Hypothalamus (tissue), 51 donors: ENCODE data around the gene NR5A1.

Experiments
- DNase-seq, 51 donors: peaks; one replicate each; lab custom pipeline; 2025; lab: John Stamatoyannopoulos, UW

NR5A1 gene

DNA sequence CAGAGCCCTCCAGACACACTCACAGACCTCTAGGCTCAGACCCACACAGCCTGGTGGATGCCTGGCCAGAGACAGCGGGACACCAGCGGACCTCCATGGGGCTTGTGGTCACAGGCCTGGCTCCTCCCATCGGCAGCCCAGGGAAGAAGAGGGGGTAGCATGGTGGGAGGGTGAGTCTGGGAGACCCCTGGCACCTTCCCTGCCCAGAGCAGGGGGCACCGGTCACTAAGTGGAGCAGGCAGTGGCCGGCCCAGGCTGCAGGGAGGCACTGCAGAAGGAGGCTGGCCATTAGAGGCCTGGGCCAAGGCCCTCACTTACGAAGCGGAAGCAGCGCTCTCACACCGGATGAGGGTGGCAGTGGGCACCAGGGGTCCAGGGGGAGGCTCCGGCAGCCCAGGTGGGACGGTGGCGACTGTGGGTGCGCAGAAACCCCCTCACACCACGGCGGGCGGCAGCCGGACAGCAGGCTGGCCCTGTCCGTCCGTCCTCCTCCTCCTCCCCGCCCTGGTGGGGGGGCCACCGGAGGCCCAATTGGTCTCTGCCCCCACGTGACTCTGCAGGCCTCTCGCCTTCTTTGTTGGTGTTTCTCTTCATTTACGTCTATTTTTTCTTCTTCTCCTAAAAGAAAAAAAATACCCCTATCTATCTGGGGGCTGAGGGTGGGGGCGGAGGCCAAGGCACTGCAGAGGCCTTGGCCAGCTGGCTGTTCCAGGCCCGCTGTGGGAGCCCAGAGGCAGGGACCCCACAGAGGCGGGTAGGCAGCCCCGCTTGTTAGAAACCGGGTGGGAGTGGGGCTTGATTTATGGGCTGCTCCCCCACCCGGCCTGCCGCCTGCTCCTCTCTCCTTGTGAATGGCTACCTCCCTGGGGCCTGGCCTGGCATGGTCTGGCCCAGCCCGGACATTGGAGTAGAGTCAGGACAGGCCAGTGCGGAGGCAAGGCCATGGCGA lies at the start of gene NR5A1:
Gene NR5A1 (minus strand): TSS at position 469 of the 949 bp plus-strand sequence. CDS start 4,004 bp downstream, outside the sequence.
- DNase-seq = no peak

- no peak for DNase-seq
These were observed 47.8 kb upstream of the NR5A1 start for GRCh38 chr9:124555043-124555442.

GRCh38 chr9:124553738-124554137 lies 46.5 kb upstream of the NR5A1 start:
- DNase-seq = no peak

DNA sequence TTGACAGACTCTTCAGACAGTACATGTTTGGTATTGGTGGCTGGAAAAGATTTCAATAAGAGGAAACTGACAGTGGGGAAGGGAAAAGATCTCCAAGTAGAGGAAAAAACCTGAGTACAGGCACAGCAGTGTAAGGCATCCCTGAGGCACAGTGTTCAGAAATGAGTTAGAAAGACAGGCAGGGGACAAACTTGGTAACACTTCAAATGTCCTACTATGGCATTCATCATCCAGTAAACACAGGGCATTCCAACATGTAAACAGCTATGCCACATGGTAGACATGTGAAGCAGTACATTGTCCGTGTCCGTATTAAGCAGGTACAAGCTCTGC lies 45.0 kb upstream of the NR5A1 start:
- no peak for DNase-seq

DNA sequence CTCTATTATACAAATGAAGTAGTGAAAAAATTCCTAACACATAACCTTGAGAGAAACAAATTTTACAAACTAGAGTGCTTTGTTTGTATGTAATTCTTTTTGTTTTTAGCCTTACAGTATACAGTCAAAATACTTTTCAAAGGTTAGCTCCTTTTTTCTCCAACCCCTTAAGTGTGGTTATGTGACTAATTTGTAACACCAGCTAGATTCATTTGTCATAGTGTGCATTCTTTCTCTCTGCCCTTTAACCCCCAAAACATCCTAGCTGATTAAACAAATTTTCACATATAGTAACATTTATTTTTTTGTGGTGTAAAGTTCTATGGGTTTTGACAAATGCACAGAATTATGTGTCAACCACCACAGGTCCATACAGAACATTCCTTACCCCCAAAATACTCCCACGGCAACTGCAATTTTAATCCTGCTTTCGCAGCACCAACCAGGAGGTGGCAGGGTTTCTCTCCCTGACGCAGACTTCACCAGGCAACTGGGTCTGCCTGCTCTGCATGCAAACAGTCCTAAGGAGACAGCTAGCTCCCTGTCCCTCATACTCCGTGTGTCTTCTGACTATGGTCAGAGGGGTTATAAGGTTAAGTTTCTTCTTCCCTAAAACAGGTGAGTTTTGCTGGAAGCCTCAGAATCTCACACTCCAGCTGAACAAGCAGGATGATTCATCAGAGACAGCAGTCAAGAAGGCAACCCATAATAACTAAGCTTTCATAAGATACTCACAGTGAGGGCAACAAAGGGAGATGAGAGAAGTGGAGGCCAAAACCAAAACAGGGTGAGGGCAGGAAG lies 44.5 kb upstream of the NR5A1 start:
- peak in 34 of 51 donors; percentile 5 to 64 (median 24) for DNase-seq

- DNase-seq = no peak
These were observed 42.9 kb upstream of the NR5A1 start for GRCh38 chr9:124550072-124550471.

DNA sequence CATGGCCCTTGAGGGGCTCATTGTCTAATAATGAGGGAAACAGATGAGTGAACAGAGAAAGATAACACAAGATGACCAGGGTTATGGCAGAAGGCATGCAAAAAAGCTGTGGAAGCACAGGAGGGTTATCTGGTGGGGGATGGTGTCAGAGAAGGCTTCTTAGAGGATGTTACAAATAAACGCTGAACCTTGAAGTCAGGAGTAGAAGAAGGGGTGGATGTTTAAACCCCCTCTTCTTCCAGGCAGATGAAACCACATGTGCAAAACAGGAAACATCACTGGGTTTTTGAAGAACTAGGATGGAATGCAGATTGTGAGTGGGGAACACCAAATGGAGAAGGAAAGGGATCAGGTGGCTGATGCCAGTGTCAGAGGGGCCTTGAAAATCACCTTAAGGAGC lies 41.8 kb upstream of the NR5A1 start:
- no peak for DNase-seq

GRCh38 chr9:124544535-124544934 lies 37.3 kb upstream of the NR5A1 start:
- no peak for DNase-seq

- no peak for DNase-seq
These were observed 34.6 kb upstream of the NR5A1 start for GRCh38 chr9:124541824-124542223.

DNA sequence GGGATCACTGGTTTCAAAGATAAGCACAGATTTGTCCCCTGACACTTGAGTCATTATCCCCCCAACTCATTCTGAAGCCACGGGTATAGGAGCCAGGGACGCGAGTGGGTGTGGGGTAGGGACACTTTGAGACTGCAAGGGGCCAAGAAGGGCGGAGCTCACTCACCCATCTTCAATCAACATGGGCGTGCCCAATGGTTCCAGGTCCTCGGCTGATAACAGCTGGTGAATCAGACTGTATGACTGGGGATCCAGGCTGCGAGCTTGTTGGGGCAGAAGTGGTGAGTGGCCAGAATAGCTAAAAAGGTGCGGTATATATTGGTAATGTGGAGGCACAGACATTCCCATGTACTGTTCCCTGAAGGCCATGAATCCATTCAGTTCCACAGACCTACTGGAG lies 30.7 kb upstream of the NR5A1 start:
- DNase-seq = no peak

DNA sequence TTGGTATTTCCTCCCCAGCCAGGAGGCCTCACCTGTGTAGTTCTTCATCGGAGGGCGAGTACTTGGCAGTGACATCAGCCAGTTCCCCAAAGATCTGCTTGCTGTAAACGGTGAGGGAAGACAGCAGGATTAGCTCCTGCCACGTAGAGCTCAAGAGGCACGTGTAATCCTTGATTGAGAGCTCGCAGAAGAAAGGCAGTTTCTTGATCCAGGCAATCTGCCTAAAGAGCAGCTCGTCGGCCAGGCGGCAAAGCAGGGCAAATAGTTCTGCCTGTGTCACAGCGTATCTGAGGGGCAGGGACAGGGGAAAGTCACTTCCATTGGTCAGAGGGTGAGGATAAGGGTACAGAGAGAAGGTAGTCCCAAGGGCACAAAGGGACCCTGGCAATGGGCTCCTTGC lies 28.6 kb upstream of the NR5A1 start:
- no peak for DNase-seq

- DNase-seq = no peak
These were observed 25.7 kb upstream of the NR5A1 start for GRCh38 chr9:124532897-124533296.

GRCh38 chr9:124531115-124531514 lies 23.9 kb upstream of the NR5A1 start:
- DNase-seq = no peak

- DNase-seq = no peak
These were observed 23.0 kb upstream of the NR5A1 start for GRCh38 chr9:124530246-124530645.

DNA sequence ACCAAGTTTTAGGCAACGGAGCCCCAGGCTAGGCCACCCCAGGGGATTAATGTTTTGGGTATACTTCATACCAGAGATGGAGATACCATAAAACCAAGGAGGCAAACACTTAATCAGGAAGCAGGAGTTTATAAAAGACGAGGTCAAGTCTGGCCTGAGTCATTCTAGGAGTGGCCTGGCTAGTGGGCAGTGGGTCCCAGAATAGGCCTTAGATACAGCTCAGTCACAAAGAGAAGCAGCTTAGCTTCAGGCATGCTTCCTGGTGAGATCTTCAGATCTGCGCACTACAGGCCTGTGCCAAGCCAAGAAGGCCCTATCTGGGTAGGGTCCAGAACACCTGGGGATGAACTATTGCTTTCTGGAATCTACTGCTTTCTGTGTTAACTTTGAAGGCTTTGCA lies 20.6 kb upstream of the NR5A1 start:
- no peak for DNase-seq

- DNase-seq = no peak
These were observed 19.0 kb upstream of the NR5A1 start for GRCh38 chr9:124526174-124526573.

DNA sequence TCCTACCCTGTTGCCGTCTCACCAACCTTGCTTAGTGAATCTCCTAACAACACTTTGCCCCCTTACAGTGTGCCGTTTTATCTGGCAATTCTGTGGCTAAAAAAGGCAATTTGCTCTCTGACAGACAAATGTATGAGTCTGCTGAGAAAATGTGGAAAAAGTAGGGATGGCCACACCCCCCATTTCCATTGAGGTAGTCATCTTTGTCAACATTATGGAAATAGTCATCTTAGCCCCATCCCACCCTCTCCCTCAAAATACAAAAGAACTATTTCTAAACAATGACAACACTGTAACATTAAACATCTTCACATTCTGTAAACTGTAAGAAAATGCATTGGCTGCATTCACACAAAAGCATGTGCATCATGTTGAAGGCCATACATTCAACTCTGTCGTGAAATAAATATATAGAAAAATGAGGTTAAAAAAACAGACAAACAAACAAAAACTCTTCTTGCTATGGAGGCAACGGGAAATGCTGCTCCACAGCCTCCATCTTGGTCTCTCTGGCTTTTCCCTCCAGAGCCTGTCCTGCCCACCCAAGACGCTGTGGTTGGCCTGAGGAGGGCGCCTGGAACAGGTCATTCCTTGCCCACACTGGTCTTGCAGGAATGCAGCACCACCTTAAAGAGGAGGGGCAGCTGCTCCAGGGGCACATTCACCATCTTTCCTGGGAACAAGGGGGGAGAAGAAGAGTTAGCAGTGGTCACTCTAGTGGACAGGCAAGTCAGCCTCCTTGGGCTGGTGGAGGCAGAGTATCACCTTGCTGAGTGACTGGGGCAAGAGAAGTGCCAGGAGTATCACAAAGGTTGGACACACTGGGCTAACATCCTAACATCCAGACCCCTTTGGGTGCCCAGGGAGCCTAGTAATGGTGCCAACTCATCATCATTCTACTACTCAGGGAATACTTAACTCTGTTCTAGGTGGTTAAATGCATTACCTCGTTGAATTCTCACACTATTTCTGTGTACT lies 15.2 kb upstream of the NR5A1 start:
- DNase-seq = no peak

- no peak for DNase-seq
These were observed 13.9 kb upstream of the NR5A1 start for GRCh38 chr9:124521142-124521541.

- DNase-seq = peak in 16 of 51 donors; percentile 2 to 58 (median 34)
These were observed 13.0 kb upstream of the NR5A1 start for GRCh38 chr9:124520206-124520596.

GRCh38 chr9:124518116-124518515 lies 10.9 kb upstream of the NR5A1 start:
- no peak for DNase-seq

DNA sequence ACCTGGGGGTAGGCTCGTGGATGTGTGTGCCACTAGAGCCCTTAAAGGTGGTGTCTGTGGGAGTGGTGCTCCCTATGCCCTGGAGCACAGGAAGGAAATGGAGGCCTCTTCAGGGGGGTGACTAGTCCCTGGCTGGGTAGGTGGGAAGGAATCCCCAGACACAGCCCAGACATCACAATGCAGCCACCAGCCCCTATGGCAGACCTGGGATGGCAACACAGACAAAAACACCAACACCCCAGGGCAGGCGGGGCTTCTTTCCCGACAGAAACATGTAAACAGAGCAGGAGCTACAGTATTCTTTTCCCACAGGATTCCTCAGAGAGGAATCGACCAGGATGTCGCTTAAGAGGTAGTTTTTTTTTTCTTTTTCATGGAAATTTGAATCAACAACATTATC lies 10.4 kb upstream of the NR5A1 start:
- no peak for DNase-seq
